ENCODE data around the gene CD53.

- TF ChIP-seq CTCF (IDR thresholded peaks at IDR 0.05; ENCODE audit: insufficient read depth, low read length, poor library complexity, severe bottlenecking) = no peak
- TF ChIP-seq EZH2phosphoT487 (conservative IDR thresholded peaks at IDR 0.05; ENCODE audit: low read length) = no peak
Observed at GRCh38 chr1:110870721-110871388, 2.1 kb upstream of the CD53 start.

Measured in SU-DHL-6 (cell line).